WTC11 (cell line): ENCODE data around the gene BLVRA. TPM values are rescaled to one million over a fixed set of nuclear protein-coding genes. Genes with fewer than 3 reads are reported as not detected.

Experiments
- ATAC-seq: fragments of 200-7000 bp; cut with Tn5 transposase; 2 replicates; pipeline ENCODE4 v1.10.0; 2021; ENCODE audit warnings: mild to moderate bottlenecking, moderate library complexity
- CTCF ChIA-PET: fragments of 300-600 bp; sonication (Branson Sonifier 250); formaldehyde crosslinking; loops from one replicate; lab custom pipeline; 2021; ENCODE audit warnings: antibody characterized with exemption; lab: Charles Lee
- POLR2A ChIA-PET: fragments of 350-600 bp; sonication (Branson Sonifier 250); formaldehyde crosslinking; loops from one replicate; lab custom pipeline; 2021; ENCODE audit warnings: antibody characterized with exemption; lab: Charles Lee
- DNase-seq: peaks from one replicate; pipeline ENCODE4 v3.0.0; 2021; ENCODE audit warnings: low spot score
- H3K27ac Mint-ChIP-seq: 2 replicates; pipeline ENCODE4 v1.8.0; 2021; ENCODE audit warnings: mixed read lengths
- H3K27me3 Mint-ChIP-seq: 2 replicates; pipeline ENCODE4 v1.8.0; 2021; ENCODE audit warnings: low read depth, mild to moderate bottlenecking, moderate library complexity, mixed read lengths
- H3K36me3 Mint-ChIP-seq: 2 replicates; pipeline ENCODE4 v1.8.0; 2021; ENCODE audit warnings: mixed read lengths
- H3K4me1 Mint-ChIP-seq: 2 replicates; pipeline ENCODE4 v1.8.0; 2022; ENCODE audit warnings: mixed read lengths
- H3K4me3 Mint-ChIP-seq: 2 replicates; pipeline ENCODE4 v1.8.0; 2021; ENCODE audit warnings: mild to moderate bottlenecking, moderate library complexity, mixed read lengths
- H3K9me3 Mint-ChIP-seq: 2 replicates; pipeline ENCODE4 v1.8.0; 2021; ENCODE audit warnings: mixed read lengths
- ARID4B ChIP-seq: sonication (generic); formaldehyde crosslinking; IDR thresholded peaks from 2 replicates; pipeline ENCODE4 v1.8.0; 2023; ENCODE audit warnings: missing genetic modification reagents, mild to moderate bottlenecking, borderline replicate concordance
- CBFB ChIP-seq: sonication (generic); formaldehyde crosslinking; IDR thresholded peaks from 2 replicates; pipeline ENCODE4 v1.8.1; 2022; ENCODE audit warnings: mild to moderate bottlenecking, low read depth, missing genetic modification reagents
- EMX1 ChIP-seq: fragments of 250-450 bp; sonication (Bioruptor Pico); IDR thresholded peaks from 2 replicates; pipeline ENCODE4 v1.8.0; 2021; ENCODE audit warnings: mild to moderate bottlenecking
- FOXP4 ChIP-seq: sonication (generic); formaldehyde crosslinking; IDR thresholded peaks from 2 replicates; pipeline ENCODE4 v1.8.0; 2022; ENCODE audit warnings: mild to moderate bottlenecking, missing genetic modification reagents
- KAT7 ChIP-seq: sonication (generic); formaldehyde crosslinking; IDR thresholded peaks from 2 replicates; pipeline ENCODE4 v1.8.1; 2023; ENCODE audit warnings: missing genetic modification reagents, mild to moderate bottlenecking, borderline replicate concordance
- NFE2L1 ChIP-seq: sonication (generic); formaldehyde crosslinking; IDR thresholded peaks from 2 replicates; pipeline ENCODE4 v1.8.1; 2023; ENCODE audit warnings: missing genetic modification reagents
- PRDM15 ChIP-seq: sonication (generic); formaldehyde crosslinking; IDR thresholded peaks from 2 replicates; pipeline ENCODE4 v1.8.0; 2022; ENCODE audit warnings: missing genetic modification reagents
- USF2 ChIP-seq: sonication (generic); formaldehyde crosslinking; IDR thresholded peaks from 2 replicates; pipeline ENCODE4 v1.8.1; 2023; ENCODE audit warnings: mild to moderate bottlenecking, missing genetic modification reagents, moderate library complexity
- ZMAT4 ChIP-seq: fragments of 250-450 bp; sonication (Bioruptor Pico); IDR thresholded peaks from 2 replicates; pipeline ENCODE4 v1.9.0; 2021; ENCODE audit warnings: mild to moderate bottlenecking
- ZNF263 ChIP-seq: sonication (generic); formaldehyde crosslinking; IDR thresholded peaks from 2 replicates; pipeline ENCODE4 v1.8.1; 2022; ENCODE audit warnings: low read depth, mild to moderate bottlenecking, moderate library complexity, missing genetic modification reagents
- ZNF317 ChIP-seq: sonication (generic); formaldehyde crosslinking; IDR thresholded peaks from 2 replicates; pipeline ENCODE4 v1.8.1; 2023; ENCODE audit warnings: low read depth, mild to moderate bottlenecking, moderate library complexity, missing genetic modification reagents, borderline replicate concordance
- ZNF532 ChIP-seq: fragments of 250-450 bp; sonication (Bioruptor Pico); IDR thresholded peaks from 2 replicates; pipeline ENCODE4 v1.9.0; 2021; ENCODE audit warnings: mild to moderate bottlenecking, borderline replicate concordance
- total RNA-seq: library from RNA; stranded (reverse); gene quantifications from 3 replicates; pipeline ENCODE4 v1.2.3, GENCODE V29; 2021

The BLVRA gene
- total RNA-seq, 1 experiment from 2014 or later = 35.5 TPM

GRCh38 chr7:43834463-43835251 is 76.2 kb downstream of the BLVRA start (continued):
- TF ChIP-seq ZNF532 (CRISPR knock-in tag) = no peak
- TF ChIP-seq, all 79 proteins: peak for 0

GRCh38 chr7:43838201-43838658 is 79.8 kb downstream of the BLVRA start:
- Mint-ChIP-seq H3K27ac (no peak overlapping the region), H3K9me3 (peaks cover 6% of the 10 kb centered on the region; the same call in 1 of the 2 replicates), H3K4me3 (no peak overlapping the region), H3K4me1 (peaks cover 5% of the 10 kb centered on the region; the same call in 1 of the 2 replicates), H3K27me3 (no peaks in the 10 kb centered on the region), H3K36me3 (no peaks in the 10 kb centered on the region)
- POLR2A ChIA-PET = interaction anchor here (0.6 to 1.6 kb wide), 2 partner anchors 256 to 465 kb away, joined by 5 to 7 read pairs; partner anchors contain the start of gene STK17A
- no peak for ATAC-seq
- CTCF ChIA-PET = interaction anchor here (0.6 to 4.3 kb wide), 27 partner anchors 10 to 577 kb away, joined by 3 to 85 read pairs (median 3); partner anchors contain the start of gene STK17A
- no peak for DNase-seq
- TF ChIP-seq ZNF263 (CRISPR knock-in tag) = no peak
- no peak for TF ChIP-seq ZNF532 (CRISPR knock-in tag)
- TF ChIP-seq NFE2L1 (CRISPR knock-in tag) = no peak
- TF ChIP-seq CBFB (CRISPR knock-in tag) = no peak
- no peak for TF ChIP-seq FOXP4
- TF ChIP-seq PRDM15 (CRISPR knock-in tag) = no peak
- no peak for TF ChIP-seq ZMAT4 (CRISPR knock-in tag)
- no peak for TF ChIP-seq KAT7 (CRISPR knock-in tag)
- TF ChIP-seq ARID4B = no peak
- TF ChIP-seq ZNF317 = no peak
- TF ChIP-seq EMX1 = no peak
- TF ChIP-seq USF2 (CRISPR knock-in tag) = no peak
